ENCODE results near the gene GRID1. TPM values are rescaled to one million over a fixed set of nuclear protein-coding genes. Genes with fewer than 3 reads are reported as not detected.

Gene GRID1
- total RNA-seq, 2 donors from 2014 or later, result 0.37 to 0.67 TPM

GRCh38 chr10:86124734-86125133 is 241.9 kb downstream of the GRID1 start:
- H3K27me3 ChIP-seq, result no peaks in the 10 kb centered on the region
- no peak for TF ChIP-seq CTCF (IDR thresholded peaks at IDR 0.05)
- no peaks in the 10 kb centered on the region for H3K4me1 ChIP-seq
- H3K4me3 ChIP-seq, result no peak overlapping the region
- no peaks in the 10 kb centered on the region for H3K9me3 ChIP-seq
- DNase-seq (ENCODE audit: low spot score), result no peak
- no peak overlapping the region for H3K27ac ChIP-seq
- no peaks in the 10 kb centered on the region for H3K36me3 ChIP-seq

- Histone ChIP-seq H3K4me3 (no peak overlapping the region), H3K27me3 (no peaks in the 10 kb centered on the region), H3K9me3 (no peaks in the 10 kb centered on the region), H3K36me3 (no peaks in the 10 kb centered on the region), H3K4me1 (no peaks in the 10 kb centered on the region), H3K27ac (no peak overlapping the region)
- no peak for TF ChIP-seq CTCF (IDR thresholded peaks at IDR 0.05)
- no peak for DNase-seq (ENCODE audit: low spot score)
Observed at GRCh38 chr10:86123715-86124114, 242.9 kb downstream of the GRID1 start.

GRCh38 chr10:86123304-86123703 is 243.3 kb downstream of the GRID1 start:
- TF ChIP-seq CTCF (IDR thresholded peaks at IDR 0.05), result no peak
- H3K4me1 ChIP-seq, result no peaks in the 10 kb centered on the region

GRCh38 chr10:86122646-86123045 is 243.9 kb downstream of the GRID1 start:
- no peaks in the 10 kb centered on the region for H3K36me3 ChIP-seq
- no peak overlapping the region for H3K27ac ChIP-seq
- no peak for TF ChIP-seq CTCF (IDR thresholded peaks at IDR 0.05)
- DNase-seq (ENCODE audit: low spot score), result no peak
- H3K4me3 ChIP-seq, result no peak overlapping the region
- H3K4me1 ChIP-seq, result no peaks in the 10 kb centered on the region
- no peaks in the 10 kb centered on the region for H3K9me3 ChIP-seq
- H3K27me3 ChIP-seq, result no peaks in the 10 kb centered on the region

More at GRCh38 chr10:86123304-86123703, 243.3 kb downstream of the GRID1 start:
- Histone ChIP-seq H3K9me3 (no peaks in the 10 kb centered on the region), H3K27ac (no peak overlapping the region), H3K4me3 (no peak overlapping the region), H3K27me3 (no peaks in the 10 kb centered on the region), H3K36me3 (no peaks in the 10 kb centered on the region)
- no peak for DNase-seq (ENCODE audit: low spot score)

- no peaks in the 10 kb centered on the region for H3K9me3 ChIP-seq
- no peak for DNase-seq (ENCODE audit: low spot score)
- H3K36me3 ChIP-seq, result no peaks in the 10 kb centered on the region
- no peaks in the 10 kb centered on the region for H3K27me3 ChIP-seq
- H3K27ac ChIP-seq, result no peak overlapping the region
- H3K4me3 ChIP-seq, result no peak overlapping the region
- TF ChIP-seq CTCF (IDR thresholded peaks at IDR 0.05), result no peak
- H3K4me1 ChIP-seq, result no peaks in the 10 kb centered on the region
Observed at GRCh38 chr10:86121200-86121599, 245.4 kb downstream of the GRID1 start.

GRCh38 chr10:86117051-86117450 is 249.5 kb downstream of the GRID1 start:
- no peak for TF ChIP-seq CTCF (IDR thresholded peaks at IDR 0.05)
- no peak for DNase-seq (ENCODE audit: low spot score)

More at GRCh38 chr10:86117051-86117450, 249.5 kb downstream of the GRID1 start:
- no peak overlapping the region for H3K27ac ChIP-seq
- no peaks in the 10 kb centered on the region for H3K36me3 ChIP-seq
- H3K4me3 ChIP-seq, result no peak overlapping the region
- no peaks in the 10 kb centered on the region for H3K27me3 ChIP-seq
- no peaks in the 10 kb centered on the region for H3K4me1 ChIP-seq
- H3K9me3 ChIP-seq, result no peaks in the 10 kb centered on the region
